NCI-H1092 (cell line): ENCODE measurements around the gene FRY.

Experiments
- DNase-seq: peaks from one replicate; lab custom pipeline; 2025; lab: John Stamatoyannopoulos, UW

FRY gene

DNA sequence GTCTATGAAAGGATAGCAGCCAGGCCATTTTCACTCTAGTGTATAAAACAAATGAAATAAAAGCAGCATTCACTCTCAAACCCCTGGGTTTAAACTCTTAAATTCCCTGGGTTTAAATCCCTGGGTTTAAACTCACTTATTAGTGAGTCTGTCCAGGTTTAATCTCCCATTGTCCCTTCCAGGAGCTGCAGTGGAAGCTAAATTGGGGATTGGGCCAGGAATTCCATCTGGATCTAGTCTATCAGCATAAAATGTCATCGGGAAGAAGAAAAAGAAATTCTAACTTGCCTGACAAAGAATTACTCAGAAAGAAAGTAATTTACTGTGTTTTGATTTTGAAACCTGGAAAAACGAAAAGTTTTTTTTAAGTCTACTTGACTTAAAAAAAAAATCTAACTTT, 54.8 kb downstream of the FRY start:
- DNase-seq: no peak

GRCh38 chr13:32086791-32087441, 55.3 kb downstream of the FRY start:
- no peak for DNase-seq

DNA sequence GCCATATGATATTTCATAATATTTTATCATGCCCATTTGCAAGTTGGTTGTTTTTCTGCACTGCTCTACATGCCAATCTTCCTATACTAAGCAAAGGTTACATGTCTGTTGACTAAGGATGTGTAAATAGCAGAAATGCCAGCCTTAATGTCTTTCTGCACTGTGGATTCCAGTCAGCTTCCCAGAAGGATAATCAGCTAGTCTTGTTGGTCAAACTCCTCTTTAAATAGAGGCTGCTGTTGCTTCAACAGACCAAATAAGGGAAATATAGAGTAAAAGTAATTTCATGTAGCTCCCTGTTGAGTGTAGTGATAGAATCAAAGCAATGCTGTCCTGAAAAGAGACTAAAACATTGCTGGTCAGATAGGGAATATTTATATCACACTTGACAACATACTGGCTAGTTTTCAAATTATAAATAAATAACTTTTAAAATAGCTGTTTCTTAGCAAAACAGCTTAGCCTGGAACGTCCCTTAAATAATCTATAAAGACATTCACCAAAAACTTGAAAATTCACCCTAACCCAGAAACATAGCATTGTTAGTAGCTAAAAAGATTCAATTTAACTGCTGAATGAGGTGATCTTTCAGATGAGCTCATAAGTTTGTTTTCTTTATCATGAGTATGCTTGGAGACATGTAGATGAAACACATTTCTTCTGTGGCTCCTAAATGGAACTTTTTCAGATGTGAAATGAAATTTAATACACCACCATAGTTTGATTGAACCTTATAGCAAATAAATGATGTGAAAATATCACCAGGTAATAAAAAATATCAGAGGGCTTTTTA, 56.6 kb downstream of the FRY start:
- no peak for DNase-seq

- no peak for DNase-seq
These were observed 60.9 kb downstream of the FRY start for GRCh38 chr13:32092496-32092895.

DNA sequence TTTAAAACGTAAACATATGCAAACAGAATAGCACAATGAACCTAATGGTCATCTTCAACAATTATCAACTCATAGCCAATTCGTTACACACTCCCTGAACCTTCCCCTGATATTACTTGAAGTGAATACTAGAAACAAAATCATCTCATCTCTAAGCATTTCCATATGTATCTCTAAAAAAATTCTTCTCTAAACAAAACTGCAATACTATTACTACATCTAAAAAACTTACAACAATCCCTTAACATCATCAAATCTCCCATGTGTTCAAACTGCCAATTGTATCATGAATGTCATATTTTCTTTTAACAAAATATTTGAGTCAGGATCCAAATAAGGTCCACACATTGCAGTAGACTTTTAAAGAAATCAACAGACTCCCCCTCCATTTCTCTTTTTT, 61.4 kb downstream of the FRY start:
- DNase-seq: no peak

DNA sequence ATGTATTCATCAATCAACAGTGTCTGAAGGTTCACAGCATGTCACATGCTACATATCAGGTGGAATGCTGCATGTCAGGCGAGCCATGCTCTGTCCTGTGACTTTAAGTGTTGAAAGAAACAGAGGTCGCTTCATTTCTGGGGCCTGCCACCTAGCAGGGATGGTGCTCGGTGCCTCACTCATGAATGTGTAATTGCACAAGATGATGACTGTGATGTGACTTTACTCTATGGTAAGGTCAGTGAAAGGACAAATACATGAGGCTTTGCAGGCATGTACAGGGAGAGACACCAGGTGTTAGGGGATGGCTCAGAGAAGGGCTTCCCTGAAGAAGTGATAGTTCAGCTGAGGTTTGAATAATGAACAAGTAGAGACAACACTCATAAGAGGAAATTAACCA, 66.7 kb downstream of the FRY start:
- DNase-seq: no peak

DNA sequence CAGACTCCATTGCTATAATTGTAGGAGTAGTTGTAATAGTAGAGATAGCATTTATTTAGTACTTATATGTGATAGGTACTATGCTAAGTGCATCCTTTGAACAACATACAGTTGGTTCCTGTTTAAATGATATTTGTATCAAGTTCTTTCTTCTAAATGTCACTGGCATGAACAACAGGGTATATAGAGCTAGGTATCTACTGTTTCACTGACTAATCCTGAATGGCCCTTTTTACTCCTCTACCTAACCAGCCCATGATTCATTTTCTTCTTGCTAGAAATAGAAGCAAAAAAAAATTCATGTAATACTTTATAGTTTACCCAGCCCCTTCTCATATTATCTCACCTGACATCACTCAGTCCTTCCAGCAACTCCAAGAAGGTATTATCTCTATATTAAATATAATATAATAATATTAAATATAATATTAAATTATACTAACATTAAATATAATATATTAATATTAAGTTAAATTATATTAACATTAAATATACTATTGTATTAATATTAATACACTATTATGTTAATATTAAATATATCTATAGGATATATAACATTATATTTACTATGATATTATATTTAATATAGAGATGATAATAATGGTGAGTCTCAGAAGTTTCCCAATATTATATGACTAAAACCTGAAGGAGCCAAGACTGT, 74.2 kb downstream of the FRY start:
- DNase-seq: no peak

- DNase-seq: no peak
These were observed 75.9 kb downstream of the FRY start for GRCh38 chr13:32107474-32107873.

- no peak for DNase-seq
These were observed 76.4 kb downstream of the FRY start for GRCh38 chr13:32107973-32108372.

- DNase-seq: no peak
These were observed 82.0 kb downstream of the FRY start for GRCh38 chr13:32113532-32113931.

GRCh38 chr13:32114284-32114950, 82.8 kb downstream of the FRY start:
- no peak for DNase-seq

GRCh38 chr13:32115066-32115465, 83.5 kb downstream of the FRY start:
- no peak for DNase-seq

GRCh38 chr13:32116210-32116609, 84.6 kb downstream of the FRY start:
- DNase-seq: no peak

- DNase-seq: no peak
These were observed 85.4 kb downstream of the FRY start for GRCh38 chr13:32117001-32117400.

DNA sequence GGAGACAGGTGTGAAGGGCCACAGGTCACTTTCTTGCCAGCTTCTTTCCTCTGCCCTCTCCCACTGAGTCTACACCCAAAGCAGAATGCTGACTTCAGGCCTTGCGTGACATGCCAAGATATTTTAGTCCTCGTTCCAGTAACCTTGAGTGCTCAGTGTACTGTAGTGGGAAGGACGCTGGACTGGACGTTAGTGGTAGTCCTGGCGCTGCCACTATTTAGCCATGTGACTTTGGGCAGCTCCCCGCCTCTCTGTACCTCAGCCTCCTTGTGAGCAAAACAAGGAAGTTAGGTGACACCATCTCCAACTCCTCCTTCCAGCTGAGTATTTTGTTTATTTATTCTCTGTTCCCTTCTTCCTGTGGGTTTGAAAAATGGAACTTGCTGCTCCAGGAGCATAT, 86.1 kb downstream of the FRY start:
- DNase-seq: no peak

DNA sequence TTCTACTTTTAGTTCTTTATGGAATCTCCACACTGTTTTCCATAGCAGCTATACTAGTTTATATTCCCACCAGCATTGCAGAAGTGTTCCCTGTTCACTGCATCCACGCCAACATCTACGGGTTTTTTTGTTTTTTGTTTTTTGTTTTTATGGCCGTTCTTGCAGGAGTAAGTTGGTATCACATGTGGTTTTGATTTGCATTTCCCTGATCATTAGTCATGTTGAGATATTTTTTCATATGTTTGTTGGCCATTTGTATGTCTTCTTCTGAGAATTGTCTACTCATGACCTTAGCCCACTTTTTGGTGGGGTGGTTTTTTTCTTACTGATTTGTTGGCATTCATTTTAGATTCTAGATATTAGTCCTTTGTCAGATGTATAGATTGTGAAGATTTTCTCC, 89.7 kb downstream of the FRY start:
- no peak for DNase-seq

DNA sequence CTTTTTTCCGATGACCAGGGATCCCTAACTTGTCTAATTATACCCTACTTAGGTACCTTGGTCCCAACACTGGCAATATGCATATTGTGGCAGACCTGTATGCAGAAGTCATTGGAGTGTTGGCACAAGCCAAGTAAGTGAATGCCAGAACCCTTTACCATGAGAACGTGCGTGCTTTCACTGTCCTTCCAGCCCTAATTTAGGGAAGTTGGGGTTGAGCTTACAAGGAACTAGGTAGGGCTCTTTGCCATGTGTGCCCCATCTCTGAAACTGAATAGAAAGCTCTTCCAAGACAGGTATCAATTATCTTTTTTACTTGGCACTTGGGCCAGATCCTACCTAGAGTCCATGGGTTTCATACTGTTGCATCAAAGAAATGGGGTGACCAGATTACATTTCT, 93.2 kb downstream of the FRY start:
- DNase-seq: no peak

DNA sequence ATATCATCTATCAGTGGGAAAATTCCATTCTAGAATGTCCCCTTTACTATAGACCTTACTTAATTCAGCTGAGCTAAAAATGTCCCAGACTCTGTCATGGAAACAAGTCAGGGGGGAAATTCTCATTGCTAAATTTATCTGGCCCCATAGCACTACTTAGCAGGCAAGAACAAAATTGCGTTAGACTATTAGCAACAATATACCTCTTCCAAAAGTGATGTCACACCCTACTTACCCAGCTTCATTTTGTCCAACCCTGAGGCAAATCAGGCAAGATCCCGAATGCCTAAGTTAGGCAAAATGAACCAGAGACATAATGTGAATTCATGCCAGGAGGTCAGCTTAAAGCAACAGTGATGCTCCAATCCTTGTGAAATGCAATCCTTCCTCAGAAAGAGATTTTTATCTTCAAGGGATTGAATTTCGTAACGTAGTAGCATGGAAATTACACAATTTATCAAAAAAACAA, 93.7 kb downstream of the FRY start:
- DNase-seq: no peak

DNA sequence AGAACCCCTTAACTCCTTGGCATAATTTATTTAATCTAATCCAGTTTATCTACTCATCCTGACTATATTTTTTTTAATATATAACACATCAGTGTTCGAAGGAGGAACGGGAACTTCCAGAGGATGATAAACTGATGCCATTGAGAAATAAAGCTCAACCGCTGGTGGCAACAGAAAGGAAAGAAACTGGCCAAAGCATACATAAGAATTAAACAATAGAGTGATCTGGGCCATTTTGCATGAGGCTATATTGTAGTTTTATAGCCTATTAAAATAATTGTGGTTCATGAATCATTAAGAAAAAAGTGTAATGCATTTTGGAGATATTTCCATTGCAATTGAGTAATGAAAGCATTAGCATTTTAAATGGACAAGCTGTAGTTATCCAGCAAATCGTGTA, 94.2 kb downstream of the FRY start:
- DNase-seq: no peak

- DNase-seq: no peak
These were observed 94.7 kb downstream of the FRY start for GRCh38 chr13:32126278-32126677.

- DNase-seq: no peak
These were observed 95.2 kb downstream of the FRY start for GRCh38 chr13:32126756-32127155.

DNA sequence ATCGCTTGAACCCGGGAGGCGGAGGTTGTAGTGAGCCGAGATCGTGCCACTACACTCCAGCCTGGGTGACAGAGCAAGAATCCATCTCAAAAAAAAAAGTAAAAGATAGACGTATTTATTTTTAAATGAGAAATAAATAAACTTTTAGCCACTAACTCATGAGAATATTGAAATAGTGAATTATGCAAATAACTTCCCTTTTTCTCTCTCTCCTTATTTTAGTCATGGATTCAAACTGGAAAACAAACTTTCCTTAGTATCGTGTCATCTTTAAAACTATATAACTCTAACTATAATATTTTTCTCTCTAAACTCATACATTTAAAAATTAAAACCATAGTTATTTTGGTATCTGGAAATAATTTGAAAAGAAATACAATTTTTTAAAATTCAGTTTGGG, 96.1 kb downstream of the FRY start:
- DNase-seq: no peak
